H9 (cell line): ENCODE data around the gene ATP5MC2. TPM values are rescaled to one million over a fixed set of nuclear protein-coding genes. Genes with fewer than 3 reads are reported as not detected.
A peak's percentile ranks its signal among the peaks of the same experiment; 100 is the strongest.

ENCODE experiments used
- DNase-seq: peaks from one replicate; pipeline ENCODE4 v3.0.0-alpha.2; 2017
- H2AFZ ChIP-seq: one replicate; pipeline ENCODE4 v1.6.1; 2013; ENCODE audit warnings: mild to moderate bottlenecking, low read length, control low read depth, moderate library complexity
- H2AK5ac ChIP-seq: 2 replicates; pipeline ENCODE4 v1.6.1; 2013; ENCODE audit warnings: low read length, control low read depth, mixed read lengths; ENCODE audit not compliant: insufficient read length
- H2BK120ac ChIP-seq: one replicate; pipeline ENCODE4 v1.6.1; 2013; ENCODE audit warnings: low read depth, mild to moderate bottlenecking, low read length, control low read depth, inconsistent platforms; ENCODE audit not compliant: poor library complexity, severe bottlenecking
- H2BK12ac ChIP-seq: 2 replicates; pipeline ENCODE4 v1.6.1; 2013; ENCODE audit warnings: low read length, control low read depth, mixed read lengths, low read depth; ENCODE audit not compliant: insufficient read length
- H2BK15ac ChIP-seq: 2 replicates; pipeline ENCODE4 v1.6.1; 2013; ENCODE audit warnings: low read depth, low read length, control low read depth
- H2BK20ac ChIP-seq: one replicate; pipeline ENCODE4 v1.6.1; 2013; ENCODE audit warnings: low read depth, mild to moderate bottlenecking, low read length, control low read depth, inconsistent platforms; ENCODE audit not compliant: poor library complexity, severe bottlenecking
- H2BK5ac ChIP-seq: 2 replicates; pipeline ENCODE4 v1.6.1; 2013; ENCODE audit warnings: low read length, control low read depth, mixed read lengths; ENCODE audit not compliant: insufficient read length
- H3K14ac ChIP-seq: 2 replicates; pipeline ENCODE4 v1.6.1; 2013; ENCODE audit warnings: low read length, control low read depth; ENCODE audit not compliant: insufficient read depth
- H3K18ac ChIP-seq: 2 replicates; pipeline ENCODE4 v1.6.1; 2013; ENCODE audit warnings: low read depth, mild to moderate bottlenecking, mixed read lengths, low read length, control low read depth; ENCODE audit not compliant: insufficient read length
- H3K23ac ChIP-seq: 2 replicates; pipeline ENCODE4 v1.6.1; 2013; ENCODE audit warnings: low read length, control low read depth, mixed read lengths, low read depth; ENCODE audit not compliant: insufficient read length
- H3K23me2 ChIP-seq: 2 replicates; pipeline ENCODE4 v1.6.1; 2013; ENCODE audit warnings: low read depth, mild to moderate bottlenecking, mixed read lengths, low read length, control low read depth; ENCODE audit not compliant: insufficient read length, poor library complexity, severe bottlenecking
- H3K27ac ChIP-seq: 2 replicates; pipeline ENCODE4 v1.5.1; 2013; ENCODE audit warnings: low read length, control low read depth, mixed read lengths, low read depth; ENCODE audit not compliant: insufficient read length
- H3K27me3 ChIP-seq: 2 replicates; pipeline ENCODE4 v1.6.1; 2013; ENCODE audit warnings: low read length, control low read depth, inconsistent platforms; ENCODE audit not compliant: insufficient read depth
- H3K4ac ChIP-seq: 2 replicates; pipeline ENCODE4 v1.6.1; 2013; ENCODE audit warnings: low read depth, mild to moderate bottlenecking, control low read depth, inconsistent platforms, low read length, moderate library complexity
- H3K4me1 ChIP-seq: 2 replicates; pipeline ENCODE4 v1.6.1; 2013; ENCODE audit warnings: low read length, control low read depth, inconsistent platforms; ENCODE audit not compliant: insufficient read depth
- H3K4me2 ChIP-seq: 2 replicates; pipeline ENCODE4 v1.6.1; 2013; ENCODE audit warnings: low read length, control low read depth, mixed read lengths; ENCODE audit not compliant: insufficient read length, insufficient read depth
- H3K56ac ChIP-seq: 2 replicates; pipeline ENCODE4 v1.6.1; 2013; ENCODE audit warnings: low read depth, mild to moderate bottlenecking, mixed read lengths, low read length, control low read depth; ENCODE audit not compliant: insufficient read length
- H3K79me1 ChIP-seq: 2 replicates; pipeline ENCODE4 v1.6.1; 2013; ENCODE audit warnings: low read depth, mild to moderate bottlenecking, moderate library complexity, low read length, control low read depth, inconsistent platforms; ENCODE audit not compliant: insufficient read depth, poor library complexity, severe bottlenecking
- H3K79me2 ChIP-seq: 2 replicates; pipeline ENCODE4 v1.6.1; 2013; ENCODE audit warnings: low read length, control low read depth, inconsistent platforms; ENCODE audit not compliant: insufficient read depth
- H3K9ac ChIP-seq: 2 replicates; pipeline ENCODE4 v1.6.1; 2013; ENCODE audit warnings: low read length, control low read depth, mixed read lengths; ENCODE audit not compliant: insufficient read length; ENCODE audit errors: extremely low read depth
- H3K9me3 ChIP-seq: one replicate; pipeline ENCODE4 v1.6.1; 2013; ENCODE audit warnings: low read depth, low read length, inconsistent platforms; ENCODE audit not compliant: control insufficient read depth
- H3T11ph ChIP-seq: one replicate; pipeline ENCODE4 v1.6.1; 2013; ENCODE audit warnings: mild to moderate bottlenecking, low read length, control low read depth, inconsistent platforms
- H4K20me1 ChIP-seq: one replicate; pipeline ENCODE4 v1.6.1; 2013; ENCODE audit not compliant: control insufficient read depth, insufficient read length, insufficient read depth
- H4K5ac ChIP-seq: 2 replicates; pipeline ENCODE4 v1.6.1; 2013; ENCODE audit warnings: low read depth, mild to moderate bottlenecking, mixed read lengths, low read length, control low read depth; ENCODE audit not compliant: insufficient read length
- H4K8ac ChIP-seq: replicated peaks from 2 replicates; pipeline ENCODE4 v1.6.1; 2013; ENCODE audit warnings: low read length, control low read depth, mixed read lengths, low read depth; ENCODE audit not compliant: insufficient read length
- H4K91ac ChIP-seq: 2 replicates; pipeline ENCODE4 v1.6.1; 2013; ENCODE audit warnings: low read depth, mild to moderate bottlenecking, moderate library complexity, mixed read lengths, low read length, control low read depth; ENCODE audit not compliant: insufficient read length
- H3K27ac Mint-ChIP-seq, 3 experiments: 2 replicates in 2 of 3; 3 replicates in 1 of 3; pipeline ENCODE4 v1.8.0; 2020 to 2021; ENCODE audit warnings: mixed read lengths in 3 of 3, mild to moderate bottlenecking in 1 of 3, moderate library complexity in 1 of 3
- H3K27me3 Mint-ChIP-seq: 2 replicates; pipeline ENCODE4 v1.8.0; 2021; ENCODE audit warnings: low read depth, mild to moderate bottlenecking, moderate library complexity, mixed read lengths
- H3K36me3 Mint-ChIP-seq, 3 experiments: 2 replicates in 2 of 3; 3 replicates in 1 of 3; pipeline ENCODE4 v1.8.0; 2020 to 2021; ENCODE audit warnings: low read depth in 3 of 3, mixed read lengths in 3 of 3; ENCODE audit not compliant: insufficient read depth in 1 of 3
- H3K4me1 Mint-ChIP-seq, 2 experiments: 2 replicates each; pipeline ENCODE4 v1.8.0; 2020; ENCODE audit warnings: mixed read lengths in 2 of 2
- H3K4me3 Mint-ChIP-seq, 2 experiments: 2 replicates in 1 of 2; 3 replicates in 1 of 2; pipeline ENCODE4 v1.8.0; 2020 to 2021; ENCODE audit warnings: mild to moderate bottlenecking in 2 of 2, mixed read lengths in 2 of 2, moderate library complexity in 1 of 2
- H3K9me3 Mint-ChIP-seq, 2 experiments: 2 replicates in 1 of 2; 3 replicates in 1 of 2; pipeline ENCODE4 v1.8.0; 2020; ENCODE audit warnings: mild to moderate bottlenecking in 2 of 2, mixed read lengths in 2 of 2, moderate library complexity in 1 of 2
- CTCF ChIP-seq: fragments of 200-600 bp; sonication (generic); conservative IDR thresholded peaks from 3 replicates; pipeline ENCODE4 v1.8.0; 2021; ENCODE audit warnings: antibody characterized with exemption, mild to moderate bottlenecking
- WGBS: extraction: QIAGEN DNeasy Blood & Tissue Kit; methylation state at CpG from one replicate; pipeline ENCODE4 v1.1.7; 2013; ENCODE audit warnings: missing lambda C conversion rate, low lambda C conversion rate, mixed read lengths; ENCODE audit not compliant: insufficient read length; ENCODE audit errors: extremely low coverage; 5-methylcytosine and 5-hydroxymethylcytosine counted together
- total RNA-seq: library from RNA; stranded (reverse); gene quantifications from 2 replicates; pipeline ENCODE4 v1.2.1, GENCODE V29; 2021

ATP5MC2 gene
- total RNA-seq, 1 experiment from 2014 or later: 379 TPM

- Histone ChIP-seq H3K79me2 (no peaks in the 10 kb centered on the region), H3K27ac (no peak overlapping the region), H3K4me2 (no peak overlapping the region), H3K9me3 (no peaks in the 10 kb centered on the region), H2AK5ac (no peak overlapping the region), H3K4ac (no peak overlapping the region), H4K91ac (no peak overlapping the region), H3K23me2 (no peaks in the 10 kb centered on the region), H4K5ac (no peak overlapping the region), H2BK12ac (no peak overlapping the region), H4K20me1 (no peaks in the 10 kb centered on the region), H2BK5ac (no peak overlapping the region), H2AFZ (no peak overlapping the region), H3K4me1 (no peaks in the 10 kb centered on the region), H2BK15ac (no peak overlapping the region), H2BK20ac (no peak overlapping the region), H3K79me1 (no peaks in the 10 kb centered on the region), H3K14ac (no peak overlapping the region), H2BK120ac (no peak overlapping the region), H3K9ac (no peak overlapping the region), H3K56ac (no peak overlapping the region), H4K8ac (no peak overlapping the region), H3T11ph (no peak overlapping the region), H3K23ac (no peak overlapping the region), H3K18ac (no peak overlapping the region), H3K27me3 (no peaks in the 10 kb centered on the region; the same call in 1 of the 2 replicates)
- peaks cover 0 to 8% of the 10 kb centered on the region in 2 experiments; a peak in 1 of 4 replicates for H3K4me1 Mint-ChIP-seq
- no peak for DNase-seq
- TF ChIP-seq CTCF: no peak
- peak overlapping the region in 1 of 3 experiments; percentile 46; a peak in 1 of 7 replicates for H3K27ac Mint-ChIP-seq
- H3K9me3 Mint-ChIP-seq: no peaks in the 10 kb centered on the region
- H3K36me3 Mint-ChIP-seq: no peaks in the 10 kb centered on the region; a peak in 2 of 7 replicates
- peaks cover 42% of the 10 kb centered on the region for H3K27me3 Mint-ChIP-seq
- H3K4me3 Mint-ChIP-seq: no peak overlapping the region
- no CpG with 5 or more reads among the region's 6 CpGs for WGBS
Measured at GRCh38 chr12:53710091-53710490, 34.2 kb upstream of the ATP5MC2 start.
